Measurements from ENCODE around the gene PHACTR1.

- TF ChIP-seq CTCF (conservative IDR thresholded peaks at IDR 0.05 in 1 of 2, IDR thresholded peaks at IDR 0.05 in 1 of 2; ENCODE audit: low read depth in 1 of 2, low read length in 2 of 2) (no peak), EZH2 (IDR thresholded peaks at IDR 0.05; ENCODE audit: low read length, missing control alignments) (no peak)
Measured at GRCh38 chr6:13212096-13212495, 495.5 kb downstream of the PHACTR1 start.

All from fibroblast of lung (primary cell).